Measurements from ENCODE around the gene LUZP2.

The LUZP2 gene

DNA sequence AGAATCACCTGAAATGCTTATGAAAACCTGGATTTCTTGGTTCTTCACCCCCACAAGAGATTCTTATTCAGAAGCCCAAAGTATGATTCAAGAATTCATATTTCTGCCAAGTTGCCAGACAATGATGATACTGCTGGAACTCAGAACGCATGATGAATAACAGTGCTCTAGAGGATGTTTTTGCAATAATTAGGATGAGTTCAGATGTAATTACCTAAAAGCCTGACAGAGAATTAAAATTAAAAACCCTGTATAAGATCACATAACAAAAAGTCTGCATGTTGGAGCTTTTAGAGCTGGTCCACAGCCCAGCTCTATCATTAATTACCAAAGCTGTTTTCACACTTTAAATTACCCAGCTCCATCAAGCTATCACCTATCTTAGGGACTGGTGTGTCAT lies 211.8 kb downstream of the LUZP2 start:
- no peak overlapping the region for H3K4me3 ChIP-seq (ENCODE audit: low read depth in 1 of 2, low read length in 1 of 2)
- H3K4me1 ChIP-seq (ENCODE audit: control insufficient read depth in 1 of 2, insufficient read depth in 1 of 2, low read depth in 1 of 2, low read length in 1 of 2) = no peaks in the 10 kb centered on the region
- no peaks in the 10 kb centered on the region for H3K27me3 ChIP-seq
- TF ChIP-seq, protein P1, sequence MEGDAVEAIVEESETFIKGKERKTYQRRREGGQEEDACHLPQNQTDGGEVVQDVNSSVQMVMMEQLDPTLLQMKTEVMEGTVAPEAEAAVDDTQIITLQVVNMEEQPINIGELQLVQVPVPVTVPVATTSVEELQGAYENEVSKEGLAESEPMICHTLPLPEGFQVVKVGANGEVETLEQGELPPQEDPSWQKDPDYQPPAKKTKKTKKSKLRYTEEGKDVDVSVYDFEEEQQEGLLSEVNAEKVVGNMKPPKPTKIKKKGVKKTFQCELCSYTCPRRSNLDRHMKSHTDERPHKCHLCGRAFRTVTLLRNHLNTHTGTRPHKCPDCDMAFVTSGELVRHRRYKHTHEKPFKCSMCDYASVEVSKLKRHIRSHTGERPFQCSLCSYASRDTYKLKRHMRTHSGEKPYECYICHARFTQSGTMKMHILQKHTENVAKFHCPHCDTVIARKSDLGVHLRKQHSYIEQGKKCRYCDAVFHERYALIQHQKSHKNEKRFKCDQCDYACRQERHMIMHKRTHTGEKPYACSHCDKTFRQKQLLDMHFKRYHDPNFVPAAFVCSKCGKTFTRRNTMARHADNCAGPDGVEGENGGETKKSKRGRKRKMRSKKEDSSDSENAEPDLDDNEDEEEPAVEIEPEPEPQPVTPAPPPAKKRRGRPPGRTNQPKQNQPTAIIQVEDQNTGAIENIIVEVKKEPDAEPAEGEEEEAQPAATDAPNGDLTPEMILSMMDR (IDR thresholded peaks at IDR 0.05) = no peak
- no peaks in the 10 kb centered on the region for H3K9me3 ChIP-seq
- H3K36me3 ChIP-seq = no peaks in the 10 kb centered on the region
- no peak overlapping the region for H3K27ac ChIP-seq

DNA sequence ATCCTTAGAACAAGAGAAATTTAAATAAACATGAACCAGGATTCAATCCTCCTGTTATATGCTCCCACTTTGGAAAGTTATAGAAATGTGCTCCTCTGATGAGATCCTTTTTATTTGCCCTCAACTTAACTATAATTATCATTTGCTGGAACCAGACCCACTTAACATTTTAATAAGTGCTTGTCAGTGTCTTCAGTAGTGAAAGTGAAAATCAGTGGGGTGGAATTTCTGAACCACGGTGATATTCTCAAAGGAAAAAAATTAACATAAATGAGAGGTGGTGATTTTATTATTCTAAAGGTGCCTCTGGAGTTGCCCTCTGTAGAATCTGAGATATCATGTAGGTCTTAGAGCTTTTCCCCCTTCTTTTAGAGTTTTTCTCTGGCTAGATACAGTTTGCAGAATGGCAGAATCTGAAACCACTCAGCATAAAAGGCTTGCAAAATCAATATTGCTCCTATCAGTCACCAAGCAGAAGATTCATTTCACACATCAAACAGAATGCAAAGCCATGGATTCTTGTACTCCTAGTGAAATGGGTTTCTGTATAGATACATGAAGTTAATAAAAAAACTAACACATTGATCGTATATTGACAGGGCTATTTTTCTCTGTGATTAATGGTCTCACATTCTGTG lies 213.2 kb downstream of the LUZP2 start:
- TF ChIP-seq, protein P1 (IDR thresholded peaks at IDR 0.05) = no peak
- no peaks in the 10 kb centered on the region for H3K27me3 ChIP-seq

GRCh38 chr11:24714601-24715000 lies 217.7 kb downstream of the LUZP2 start:
- Histone ChIP-seq H3K27ac (no peak overlapping the region), H3K4me3 (ENCODE audit: low read depth in 1 of 2, low read length in 1 of 2) (no peak overlapping the region), H3K27me3 (no peaks in the 10 kb centered on the region), H3K4me1 (ENCODE audit: control insufficient read depth in 1 of 2, insufficient read depth in 1 of 2, low read depth in 1 of 2, low read length in 1 of 2) (no peaks in the 10 kb centered on the region), H3K9me3 (no peaks in the 10 kb centered on the region), H3K36me3 (no peaks in the 10 kb centered on the region)
- TF ChIP-seq, protein P1 (IDR thresholded peaks at IDR 0.05) = no peak

More for the DNA sequence above, 213.2 kb downstream of the LUZP2 start:
- Histone ChIP-seq H3K36me3 (no peaks in the 10 kb centered on the region), H3K4me3 (ENCODE audit: low read depth in 1 of 2, low read length in 1 of 2) (no peak overlapping the region), H3K27ac (no peak overlapping the region), H3K9me3 (no peaks in the 10 kb centered on the region), H3K4me1 (ENCODE audit: control insufficient read depth in 1 of 2, insufficient read depth in 1 of 2, low read depth in 1 of 2, low read length in 1 of 2) (no peaks in the 10 kb centered on the region)

DNA sequence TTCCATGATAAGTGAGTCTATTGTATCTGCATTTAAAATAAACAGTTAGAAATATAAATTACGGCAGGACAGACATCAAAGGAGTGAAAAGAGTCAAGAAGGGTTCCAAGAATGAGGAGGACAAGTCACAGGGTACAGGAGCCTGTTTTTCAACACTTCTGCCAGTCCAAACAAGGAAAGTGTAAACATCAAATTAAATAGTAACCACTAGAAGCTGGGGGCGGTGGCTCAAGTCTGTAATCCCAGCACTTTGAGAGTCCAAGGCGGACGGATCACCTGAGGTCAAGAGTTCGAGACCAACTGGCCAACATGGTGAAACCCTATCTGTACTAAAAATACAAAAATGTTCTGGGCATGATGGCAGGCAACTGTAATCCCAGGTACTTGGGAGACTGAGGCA lies 219.6 kb downstream of the LUZP2 start:
- Histone ChIP-seq H3K27ac (no peak overlapping the region), H3K4me3 (ENCODE audit: low read depth in 1 of 2, low read length in 1 of 2) (no peak overlapping the region), H3K36me3 (no peaks in the 10 kb centered on the region), H3K9me3 (no peaks in the 10 kb centered on the region), H3K4me1 (ENCODE audit: control insufficient read depth in 1 of 2, insufficient read depth in 1 of 2, low read depth in 1 of 2, low read length in 1 of 2) (no peaks in the 10 kb centered on the region), H3K27me3 (no peaks in the 10 kb centered on the region)
- TF ChIP-seq, protein P1 (IDR thresholded peaks at IDR 0.05) = no peak

- Histone ChIP-seq H3K27me3 (no peaks in the 10 kb centered on the region), H3K4me3 (ENCODE audit: low read depth in 1 of 2, low read length in 1 of 2) (no peak overlapping the region), H3K36me3 (no peaks in the 10 kb centered on the region), H3K9me3 (no peaks in the 10 kb centered on the region), H3K27ac (no peak overlapping the region), H3K4me1 (ENCODE audit: control insufficient read depth in 1 of 2, insufficient read depth in 1 of 2, low read depth in 1 of 2, low read length in 1 of 2) (no peaks in the 10 kb centered on the region)
- TF ChIP-seq, protein P1 (IDR thresholded peaks at IDR 0.05) = no peak
These were observed 226.4 kb downstream of the LUZP2 start for GRCh38 chr11:24723231-24723630.

Data from neutrophil (primary cell).